Measurements from ENCODE around the gene NF1. TPM values are rescaled to one million over a fixed set of nuclear protein-coding genes. Genes with fewer than 3 reads are reported as not detected.

Gene NF1
- total and polyA plus RNA-seq, 3 donors from 2014 or later, result 60.6 to 99.0 (median 97.6) TPM

GRCh38 chr17:31425282-31426040 lies 330.7 kb downstream of the NF1 start:
- no peak for TF ChIP-seq POLR2A (IDR thresholded peaks at IDR 0.05)
- TF ChIP-seq CTCF (IDR thresholded peaks at IDR 0.05), result no peak
- H3K27me3 ChIP-seq, result no peaks in the 10 kb centered on the region
- no peak overlapping the region for H3K27ac ChIP-seq
- H3K4me3 ChIP-seq, result no peak overlapping the region
- H3K4me1 ChIP-seq, result no peaks in the 10 kb centered on the region
- no peaks in the 10 kb centered on the region for H3K9me3 ChIP-seq
- no peak for DNase-seq
- no peaks in the 10 kb centered on the region for H3K36me3 ChIP-seq (ENCODE audit: low read depth, missing control alignments)
- 38 to 44% methylated on average over 10 to 17 of the region's 17 CpGs for WGBS, 2 donors
- intact Hi-C loops (cut with DNase I; ENCODE audit: low total_unique reads), result no loop called here

Small RNAs within 50 kb of the gene (microRNA-seq; reads per million reads assigned to microRNA genes)
- 0 reads per million in 2 donors for gene MIR4733 (ENCODE audit: borderline number of aligned reads in 2 of 2, borderline replicate concordance in 1 of 2)

Small RNAs within 50 kb of the gene (small RNA-seq; reads per million reads assigned to genes)
- 0 reads per million in 2 donors for gene MIR4733

Other genes starting within 250 kb of the NF1 start
- 10 to 100 TPM; 10.9 to 16.2 TPM for gene TEFM, start 188.7 kb upstream of the NF1 start, total RNA-seq
- 8.7 TPM for gene TEFM, start 188.7 kb upstream of the NF1 start, polyA plus RNA-seq (ENCODE audit: insufficient read depth, low read depth, low replicate concordance)
- 1 to 10 TPM; 3.5 to 6.4 TPM for gene ADAP2, start 173.0 kb upstream of the NF1 start, total RNA-seq
- 7.1 TPM for gene ADAP2, start 173.0 kb upstream of the NF1 start, polyA plus RNA-seq (ENCODE audit: insufficient read depth, low read depth, low replicate concordance)
- gene RNF135, start 123.9 kb upstream of the NF1 start, total RNA-seq, result 10 to 100 TPM; 20.6 to 24.2 TPM
- gene RNF135, start 123.9 kb upstream of the NF1 start, polyA plus RNA-seq (ENCODE audit: insufficient read depth, low read depth, low replicate concordance), result 12.9 TPM
- gene OMG, start 202.3 kb downstream of the NF1 start, total RNA-seq, result not detected
- gene OMG, start 202.3 kb downstream of the NF1 start, polyA plus RNA-seq (ENCODE audit: insufficient read depth, low read depth, low replicate concordance), result 0.95 TPM
- gene EVI2B, start 219.1 kb downstream of the NF1 start, total RNA-seq, result 1 to 10 TPM; 1.4 to 3.4 TPM
- gene EVI2B, start 219.1 kb downstream of the NF1 start, polyA plus RNA-seq (ENCODE audit: insufficient read depth, low read depth, low replicate concordance), result 6.0 TPM
- 1 to 10 TPM in 1 of 2 donors, under 1 TPM in 1; 0.16 to 2.2 TPM for gene EVI2A, start 226.6 kb downstream of the NF1 start, total RNA-seq
- gene EVI2A, start 226.6 kb downstream of the NF1 start, polyA plus RNA-seq (ENCODE audit: insufficient read depth, low read depth, low replicate concordance), result 2.8 TPM

All from testis (tissue), 3 donors.